Lung (tissue), 12 donors: Measurements from ENCODE around the gene BCL2L12. TPM values are rescaled to one million over a fixed set of nuclear protein-coding genes. Genes with fewer than 3 reads are reported as not detected.
A peak's percentile ranks its signal among the peaks of the same experiment; 100 is the strongest.

Source experiments
- ATAC-seq: fragments of 200-7000 bp; cut with Tn5 transposase; one replicate; pipeline ENCODE4 v1.9.1; 2020; ENCODE audit warnings: moderate number of reproducible peaks; ENCODE audit not compliant: insufficient read depth, low FRiP score
- DNase-seq, 3 donors: peaks; one replicate each; pipeline ENCODE4 v3.0.0-alpha.2; 2013 to 2017
- H3K27ac ChIP-seq, 2 donors: one replicate each; pipeline ENCODE4 v1.5.1; 2013; ENCODE audit warnings: mild to moderate bottlenecking in 2 of 2, moderate library complexity in 2 of 2, control low read depth in 1 of 2, inconsistent platforms in 1 of 2, low read depth in 1 of 2, low read length in 1 of 2
- H3K27me3 ChIP-seq, 3 donors: one replicate each; pipeline ENCODE4 v1.5.1; 2013; ENCODE audit warnings: low read length in 2 of 3; ENCODE audit not compliant: control insufficient read depth in 3 of 3, insufficient read depth in 3 of 3
- H3K36me3 ChIP-seq, 4 donors: one replicate each; pipeline ENCODE4 v1.5.1; 2013; ENCODE audit warnings: low read length in 4 of 4, mild to moderate bottlenecking in 1 of 4, moderate library complexity in 1 of 4; ENCODE audit not compliant: control insufficient read depth in 4 of 4, insufficient read depth in 4 of 4
- H3K4me1 ChIP-seq, 5 donors: one replicate each; pipeline ENCODE4 v1.5.1; 2013; ENCODE audit warnings: low read length in 5 of 5, mild to moderate bottlenecking in 2 of 5, moderate library complexity in 1 of 5; ENCODE audit not compliant: control insufficient read depth in 5 of 5, insufficient read depth in 5 of 5
- H3K4me3 ChIP-seq: one replicate; pipeline ENCODE4 v1.5.1; 2013; ENCODE audit warnings: mild to moderate bottlenecking, control low read depth, moderate library complexity
- H3K9ac ChIP-seq, 2 donors: one replicate each; pipeline ENCODE4 v1.5.1; 2013; ENCODE audit warnings: low read length in 2 of 2, control low read depth in 1 of 2; ENCODE audit not compliant: insufficient read depth in 1 of 2
- H3K9me3 ChIP-seq, 4 donors: one replicate each; pipeline ENCODE4 v1.5.1; 2013; ENCODE audit warnings: low read length in 3 of 4, mild to moderate bottlenecking in 1 of 4, moderate library complexity in 1 of 4; ENCODE audit not compliant: control insufficient read depth in 4 of 4, insufficient read depth in 3 of 4
- WGBS, 2 donors: extraction: QIAGEN DNeasy Blood & Tissue Kit; methylation state at CpG; one replicate each; pipeline ENCODE4 v1.1.7; 2013; 5-methylcytosine and 5-hydroxymethylcytosine counted together
- polyA plus RNA-seq, 2 donors: library from polyadenylated mRNA; stranded (reverse); fragments of 200-250 nt; gene quantifications; one replicate each; pipeline ENCODE4 v1.2.1, GENCODE V29; 2013
- total RNA-seq, 2 donors: library from RNA; depleted of rRNA in 1 of 2; stranded (reverse); fragments of >200 nt in 1 of 2; gene quantifications; one replicate each; pipeline ENCODE4 v1.2.1, GENCODE V29; 2014 to 2021
- TF ChIP-seq, protein P1 (sequence below): IDR thresholded peaks from 2 replicates; pipeline ENCODE4 v1.5.1; 2012; ENCODE audit warnings: mild to moderate bottlenecking; ENCODE audit errors: control extremely low read depth, extremely low read depth
- donor health status: control.
- donor health status: control.
- donor health status: Bipolar disorder and iron deficiency.
- donor health status: healthy.
- donor health status: DM: yes; HTN: yes; CAD: no.

Gene BCL2L12
- total and polyA plus RNA-seq, 4 donors = 3.5 to 26.1 (median 20.9) TPM

DNA sequence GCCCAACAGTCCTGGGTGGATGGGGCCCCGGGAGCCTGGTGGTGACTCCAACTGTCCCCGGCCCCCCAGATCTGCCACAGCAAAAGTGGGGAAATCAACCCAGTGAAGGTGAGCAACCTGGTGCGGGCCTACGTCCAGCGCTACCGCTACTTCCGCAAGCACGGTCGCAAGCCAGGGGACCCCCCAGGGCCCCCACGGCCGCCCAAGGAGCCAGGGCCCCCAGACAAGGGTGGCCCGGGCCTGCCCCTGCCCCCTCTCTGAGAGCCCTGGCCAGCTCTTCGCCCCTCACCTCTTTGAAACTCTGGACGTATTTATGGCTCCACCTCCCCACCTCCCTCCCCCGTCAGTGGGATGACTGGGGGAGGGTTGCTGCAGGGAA is 7.6 kb upstream of the BCL2L12 start:
- Histone ChIP-seq H3K36me3 (peaks cover 11 to 91% (median 48%) of the 10 kb centered on the region in 4 donors), H3K9ac (no peak overlapping the region), H3K27ac (no peak overlapping the region), H3K27me3 (no peaks in the 10 kb centered on the region), H3K4me3 (no peak overlapping the region), H3K4me1 (no peaks in the 10 kb centered on the region), H3K9me3 (no peaks in the 10 kb centered on the region)
- no peak for ATAC-seq
- WGBS, 2 donors = 89 to 99% methylated on average over 10 to 15 of the region's 15 CpGs
- no peak for DNase-seq
- TF ChIP-seq, protein P1, sequence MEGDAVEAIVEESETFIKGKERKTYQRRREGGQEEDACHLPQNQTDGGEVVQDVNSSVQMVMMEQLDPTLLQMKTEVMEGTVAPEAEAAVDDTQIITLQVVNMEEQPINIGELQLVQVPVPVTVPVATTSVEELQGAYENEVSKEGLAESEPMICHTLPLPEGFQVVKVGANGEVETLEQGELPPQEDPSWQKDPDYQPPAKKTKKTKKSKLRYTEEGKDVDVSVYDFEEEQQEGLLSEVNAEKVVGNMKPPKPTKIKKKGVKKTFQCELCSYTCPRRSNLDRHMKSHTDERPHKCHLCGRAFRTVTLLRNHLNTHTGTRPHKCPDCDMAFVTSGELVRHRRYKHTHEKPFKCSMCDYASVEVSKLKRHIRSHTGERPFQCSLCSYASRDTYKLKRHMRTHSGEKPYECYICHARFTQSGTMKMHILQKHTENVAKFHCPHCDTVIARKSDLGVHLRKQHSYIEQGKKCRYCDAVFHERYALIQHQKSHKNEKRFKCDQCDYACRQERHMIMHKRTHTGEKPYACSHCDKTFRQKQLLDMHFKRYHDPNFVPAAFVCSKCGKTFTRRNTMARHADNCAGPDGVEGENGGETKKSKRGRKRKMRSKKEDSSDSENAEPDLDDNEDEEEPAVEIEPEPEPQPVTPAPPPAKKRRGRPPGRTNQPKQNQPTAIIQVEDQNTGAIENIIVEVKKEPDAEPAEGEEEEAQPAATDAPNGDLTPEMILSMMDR = no peak

DNA sequence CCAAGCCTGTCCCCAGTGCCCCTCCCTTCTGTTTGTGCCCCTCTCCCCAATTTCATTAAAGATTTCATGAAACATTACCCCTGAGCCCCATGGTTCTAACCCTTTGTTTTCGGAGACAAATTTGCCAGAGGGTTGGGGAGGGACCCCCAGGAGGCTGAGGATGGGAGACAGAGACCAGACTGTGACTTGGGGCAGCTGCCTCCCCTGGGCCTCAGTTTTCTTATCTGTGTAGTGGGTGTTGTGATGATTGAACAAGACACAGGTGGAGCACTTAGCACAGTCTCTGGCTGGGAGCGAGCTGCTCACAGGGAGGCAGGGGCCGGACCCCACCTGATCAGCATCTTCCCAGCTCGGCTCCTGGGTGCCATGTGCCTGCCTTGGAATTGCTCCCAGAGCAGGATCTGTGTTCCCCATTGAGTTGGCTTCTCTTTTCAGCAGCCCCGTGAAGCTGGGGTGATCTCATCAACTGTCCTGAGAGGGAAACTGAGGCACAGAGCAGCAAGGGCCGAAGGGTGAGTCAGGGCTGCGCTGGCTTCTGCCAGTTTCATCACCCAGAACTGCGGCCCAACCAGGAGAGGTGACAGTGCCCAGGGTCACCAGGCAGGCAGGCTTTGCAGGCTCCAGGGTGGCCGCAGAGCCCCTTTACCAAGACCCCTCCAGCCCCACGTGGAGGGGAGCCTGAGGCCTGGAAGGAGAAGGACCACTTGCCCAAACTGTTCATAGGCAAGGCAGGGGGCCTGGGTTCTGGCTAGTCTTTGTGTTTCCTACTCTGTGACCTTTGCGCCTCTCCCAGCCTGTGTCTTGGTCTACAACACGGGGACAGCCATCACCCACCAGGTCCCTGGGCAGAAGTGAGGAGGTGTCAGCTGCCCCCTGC is 6.9 kb upstream of the BCL2L12 start:
- TF ChIP-seq, protein P1 = no peak
- Histone ChIP-seq H3K36me3 (peaks cover 11 to 84% (median 47%) of the 10 kb centered on the region in 4 donors), H3K27ac (no peak overlapping the region), H3K9ac (no peak overlapping the region), H3K9me3 (no peaks in the 10 kb centered on the region), H3K27me3 (no peaks in the 10 kb centered on the region), H3K4me1 (peaks cover 0 to 2% (median 0%) of the 10 kb centered on the region in 5 donors), H3K4me3 (no peak overlapping the region)
- ATAC-seq (no peak), DNase-seq (no peak)
- 92 to 93% methylated on average over 11 to 12 of the region's 12 CpGs for WGBS, 2 donors

DNA sequence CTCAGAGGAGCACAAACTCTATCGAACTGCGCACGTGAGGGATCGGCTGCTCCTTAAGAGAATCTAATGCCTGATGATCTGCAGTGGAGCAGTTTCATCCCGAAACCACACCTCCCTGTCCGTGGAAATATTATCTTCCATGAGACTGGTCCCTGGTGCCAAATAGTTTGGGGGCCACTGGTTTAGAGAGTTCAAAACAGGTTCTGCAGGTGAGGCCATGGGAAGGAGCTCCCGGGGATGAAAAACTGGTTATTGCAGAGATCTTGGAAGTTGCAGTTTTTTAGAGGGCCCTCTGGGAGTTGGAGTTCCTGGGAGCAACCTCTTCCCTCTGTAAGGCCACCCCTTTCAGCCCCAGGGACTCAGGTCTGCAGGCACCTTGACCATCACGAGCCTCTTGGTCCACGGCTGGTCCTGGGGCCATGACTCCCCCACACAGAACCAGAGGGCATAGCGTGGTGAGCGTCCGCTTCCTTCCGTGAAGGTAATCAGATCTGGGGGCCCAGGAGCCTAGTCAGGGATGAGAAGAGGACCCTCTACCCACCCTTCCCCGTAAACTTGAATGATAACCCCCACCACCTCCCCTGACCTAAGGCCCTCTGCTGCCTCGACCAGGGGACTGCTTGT is 5.3 kb upstream of the BCL2L12 start:
- DNase-seq = peak in 1 of 3 donors; percentile 9
- Histone ChIP-seq H3K9ac (no peak overlapping the region), H3K27ac (no peak overlapping the region), H3K4me3 (no peak overlapping the region), H3K36me3 (peaks cover 11 to 70% (median 40%) of the 10 kb centered on the region in 4 donors), H3K9me3 (no peaks in the 10 kb centered on the region), H3K27me3 (no peaks in the 10 kb centered on the region), H3K4me1 (peaks cover 0 to 6% (median 0%) of the 10 kb centered on the region in 5 donors)
- ATAC-seq = no peak
- TF ChIP-seq, protein P1 = no peak
- WGBS, 2 donors = 89 to 91% methylated on average over 15 of the region's 15 CpGs
